ENCODE data around the gene SMYD3.

GRCh38 chr1:245881767-245882391, 625.2 kb downstream of the SMYD3 start:
- TF ChIP-seq CTCF (IDR thresholded peaks at IDR 0.05; ENCODE audit: extremely low read depth in 1 of 2, insufficient read depth in 1 of 2, low read depth in 1 of 2, low read length in 2 of 2): no peak
- no peak for TF ChIP-seq POLR2A (IDR thresholded peaks at IDR 0.05; ENCODE audit: low read depth, low read length)
- TF ChIP-seq EZH2 (IDR thresholded peaks at IDR 0.05; ENCODE audit: borderline replicate concordance, low read depth, low read length, severe bottlenecking): no peak
- no peak for TF ChIP-seq POLR2AphosphoS5 (IDR thresholded peaks at IDR 0.05; ENCODE audit: insufficient read depth, low read depth, low read length)
